T-helper 1 cell treated with Interleukin-12 subunit alpha and Interleukin-12 subunit beta and Interleukin-4 antibody, amounts not matched to agents 30 ng/mL and 1 ng/mL, for 36 hours (primary cell): ENCODE data around the gene PGM2. TPM values are rescaled to one million over a fixed set of nuclear protein-coding genes. Genes with fewer than 3 reads are reported as not detected.

Experiments used
- intact Hi-C: fragments of 100-400 bp; cut with micrococcal nuclease; formaldehyde crosslinking; loops from one replicate; pipeline ENCODE4 v1.15.1; 2024
- total RNA-seq: library from RNA; stranded (reverse); gene quantifications from 2 replicates; pipeline ENCODE4 v1.2.3, GENCODE V29; 2022

Gene PGM2
- total RNA-seq, 1 donor from 2014 or later, result 39.8 TPM

GRCh38 chr4:37858872-37859271 lies 32.4 kb downstream of the PGM2 start:
- intact Hi-C loops, result no loop called here

GRCh38 chr4:37860266-37860665 lies 33.8 kb downstream of the PGM2 start:
- intact Hi-C loops, result no loop called here

DNA sequence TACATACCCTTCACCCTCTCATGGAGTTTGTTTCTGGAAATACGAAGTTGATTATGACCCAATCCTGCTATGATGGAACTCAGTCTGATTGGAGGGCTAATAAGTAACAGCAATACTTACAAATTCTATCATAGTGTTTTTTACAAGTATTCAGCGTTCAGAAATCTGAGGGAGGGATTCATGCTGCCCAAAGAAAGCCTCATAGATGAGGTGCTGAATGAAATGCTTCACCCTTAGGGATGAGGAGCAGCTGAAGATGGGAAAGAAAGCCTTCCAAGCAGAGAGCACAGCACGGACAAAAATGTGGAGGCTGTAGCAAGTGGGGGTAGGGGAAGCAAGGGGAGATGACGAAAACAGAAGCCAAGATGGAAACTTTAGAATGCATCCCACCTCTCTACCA lies 36.5 kb downstream of the PGM2 start:
- intact Hi-C loops, result no loop called here

DNA sequence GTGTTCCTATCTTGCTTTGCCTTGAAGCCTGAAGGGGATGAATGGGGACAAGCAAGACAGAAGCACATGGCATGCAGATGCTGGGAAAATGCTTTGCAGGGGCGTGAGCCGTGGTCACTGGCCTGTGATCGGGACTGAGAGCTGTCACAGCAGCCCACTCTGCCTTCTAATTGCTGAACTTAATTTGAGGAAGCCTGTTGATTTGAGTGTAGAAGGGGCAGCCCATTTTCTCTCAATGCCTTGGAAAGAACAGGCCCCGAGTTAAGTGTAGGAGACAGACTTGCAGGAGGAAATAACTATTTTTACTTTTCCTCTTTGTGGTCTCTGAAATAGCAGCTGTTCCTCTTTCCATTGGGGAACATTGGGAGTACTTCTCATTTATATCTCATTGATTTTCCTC lies 38.3 kb downstream of the PGM2 start:
- intact Hi-C loops, result no loop called here

DNA sequence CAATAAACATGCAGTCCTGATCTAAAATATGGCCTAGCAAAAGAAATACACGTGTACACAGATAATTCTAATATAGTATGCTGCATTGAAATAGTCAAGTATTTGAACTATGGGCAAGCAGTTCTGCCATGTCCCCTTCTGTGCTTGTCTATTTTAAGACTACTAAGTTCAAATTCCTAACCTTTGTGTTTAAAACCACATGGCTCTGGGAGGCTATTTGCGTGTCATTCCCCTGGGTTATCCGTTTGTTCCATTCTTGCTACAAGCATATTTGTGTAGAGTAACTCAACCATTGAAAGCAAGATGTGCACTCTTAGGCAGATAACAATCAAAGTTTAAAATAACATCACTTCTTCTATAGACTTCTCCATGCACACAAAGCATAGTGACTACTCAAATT lies 39.0 kb downstream of the PGM2 start:
- intact Hi-C loops, result no loop called here

GRCh38 chr4:37867102-37867501 lies 40.6 kb downstream of the PGM2 start:
- intact Hi-C loops, result no loop called here

- intact Hi-C loops, result no loop called here
Observed at GRCh38 chr4:37868238-37868637, 41.8 kb downstream of the PGM2 start.

GRCh38 chr4:37872310-37872988 lies 46.0 kb downstream of the PGM2 start:
- intact Hi-C loops, result loop anchor here (1.0 to 2.0 kb wide), 2 partner anchors 20 to 46 kb away; partner anchors contain the start of gene PGM2

DNA sequence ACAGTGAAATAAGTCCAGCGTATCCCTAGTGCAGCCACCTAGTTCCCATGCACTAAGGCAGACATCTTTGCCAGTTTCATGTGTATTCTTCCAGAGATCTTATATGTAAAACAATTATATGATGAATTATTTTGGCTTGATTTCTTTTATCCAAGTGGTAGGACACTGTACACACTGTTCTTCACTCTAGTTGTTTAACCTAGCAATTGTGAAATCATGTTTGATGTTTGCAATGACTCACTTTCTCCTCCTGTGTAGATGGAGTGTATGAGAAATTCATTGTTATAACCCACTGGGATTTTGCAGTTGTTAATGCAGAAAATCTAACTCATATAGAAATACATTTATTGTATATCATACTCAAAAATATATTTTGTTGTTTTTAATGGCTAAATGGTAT lies 46.9 kb downstream of the PGM2 start:
- intact Hi-C loops, result loop anchor here (2.0 kb wide), 1 partner anchor 47 kb away; the partner anchor contains the start of gene PGM2

- intact Hi-C loops, result no loop called here
Observed at GRCh38 chr4:37876156-37876555, 49.7 kb downstream of the PGM2 start.

- intact Hi-C loops, result no loop called here
Observed at GRCh38 chr4:37879365-37879764, 52.9 kb downstream of the PGM2 start.

DNA sequence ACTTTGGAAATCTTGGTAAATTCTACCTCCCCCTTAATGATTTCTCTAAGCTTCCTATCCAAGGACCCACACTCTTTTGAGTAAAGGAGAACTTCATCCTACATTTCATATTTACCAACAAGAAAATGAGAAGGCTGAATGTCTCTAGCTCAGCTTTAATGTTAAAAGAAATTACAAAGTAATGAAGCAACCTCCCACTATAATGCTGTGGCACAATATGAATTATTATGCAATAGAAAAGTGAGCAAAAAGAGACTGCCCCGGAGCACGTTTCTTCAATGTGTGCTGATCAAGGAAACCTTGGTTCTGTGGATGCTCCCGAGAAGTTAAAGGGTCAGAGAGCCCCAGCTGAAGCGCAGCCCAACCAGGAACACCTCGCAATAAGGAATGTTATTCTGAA lies 55.3 kb downstream of the PGM2 start:
- intact Hi-C loops, result no loop called here

DNA sequence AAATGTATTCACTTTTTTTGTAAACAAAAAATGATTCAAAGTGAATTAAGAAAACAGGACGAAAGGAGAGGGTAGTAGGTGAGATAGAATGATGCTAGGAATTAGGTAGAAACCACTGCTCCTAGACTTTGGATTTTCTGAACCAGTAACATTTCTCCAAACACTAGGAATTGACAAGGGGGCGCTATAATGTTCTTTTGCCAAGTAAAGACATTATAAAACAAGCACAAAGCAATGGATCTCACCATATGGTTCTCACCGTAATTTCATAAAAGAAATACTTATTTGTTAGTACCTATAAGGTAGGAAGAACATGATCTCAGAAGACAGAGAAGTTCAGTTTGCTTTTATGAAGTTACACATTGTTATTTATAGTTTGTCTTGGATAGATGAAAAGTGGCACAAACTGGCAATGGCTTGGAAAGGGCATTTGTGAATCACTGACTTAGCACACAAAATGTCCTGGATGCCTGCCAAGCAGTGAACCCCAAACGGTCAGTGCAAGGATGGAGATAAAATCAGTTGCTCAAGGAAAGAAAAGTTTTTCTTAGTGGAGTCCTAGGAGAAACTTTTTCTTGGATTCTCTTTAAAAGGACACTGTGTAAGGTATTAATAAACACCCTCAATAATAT lies 56.3 kb downstream of the PGM2 start:
- intact Hi-C loops, result no loop called here

DNA sequence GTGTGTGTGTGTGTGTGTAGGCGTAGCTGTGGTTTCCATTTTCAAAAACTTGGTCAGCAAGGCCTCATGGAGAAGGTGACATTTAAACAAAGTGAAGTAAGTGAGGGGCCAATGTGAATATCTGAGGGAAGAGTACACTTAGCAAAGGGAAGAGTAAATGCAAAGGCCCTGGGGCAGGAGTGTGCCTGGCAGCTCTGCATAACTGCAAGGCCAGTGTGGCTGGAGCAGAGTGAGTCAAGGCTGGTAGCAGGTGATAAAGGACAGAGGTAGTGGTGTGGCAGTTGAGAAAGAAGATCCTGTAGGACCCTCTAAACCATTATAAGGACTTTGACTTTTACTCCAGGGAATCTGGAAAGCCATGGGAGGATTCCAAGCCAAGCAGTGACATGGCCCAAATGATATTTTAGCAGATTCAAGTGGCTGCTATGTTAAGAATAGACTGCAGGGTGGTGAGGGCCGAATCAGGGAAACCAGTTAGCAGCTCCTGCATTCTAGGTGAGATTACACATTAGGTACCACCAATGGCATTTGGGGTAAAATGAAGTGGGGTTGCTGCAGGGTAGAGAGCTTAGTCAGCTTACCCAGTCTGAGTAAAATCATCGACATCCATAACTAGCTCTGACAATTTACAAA lies 58.5 kb downstream of the PGM2 start:
- intact Hi-C loops, result no loop called here

DNA sequence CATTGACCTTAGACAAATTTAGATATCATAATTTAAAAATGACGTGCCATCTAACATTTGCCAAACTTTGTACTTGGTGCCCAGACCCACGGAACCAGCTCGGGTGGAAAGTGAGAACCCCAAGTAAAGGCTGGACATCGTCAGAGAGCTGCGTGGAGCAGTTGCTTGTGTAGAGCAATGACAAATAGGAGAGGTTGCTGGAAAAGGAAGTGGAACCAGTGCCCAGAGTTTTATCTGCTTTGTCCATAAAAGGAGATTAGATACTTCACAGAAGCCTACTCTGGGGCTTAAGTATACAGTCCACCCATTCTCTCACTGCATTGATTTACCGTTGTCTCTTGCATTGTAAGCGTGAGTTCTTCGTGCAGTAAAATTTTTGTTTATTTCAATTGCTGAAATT lies 59.0 kb downstream of the PGM2 start:
- intact Hi-C loops, result no loop called here

GRCh38 chr4:37889849-37890800 lies 63.6 kb downstream of the PGM2 start:
- intact Hi-C loops, result loop anchor here (2.0 to 10.0 kb wide), 8 partner anchors 65 to 1807 kb away; partner anchors contain the start of genes UBE2K, UGDH and WDR19

DNA sequence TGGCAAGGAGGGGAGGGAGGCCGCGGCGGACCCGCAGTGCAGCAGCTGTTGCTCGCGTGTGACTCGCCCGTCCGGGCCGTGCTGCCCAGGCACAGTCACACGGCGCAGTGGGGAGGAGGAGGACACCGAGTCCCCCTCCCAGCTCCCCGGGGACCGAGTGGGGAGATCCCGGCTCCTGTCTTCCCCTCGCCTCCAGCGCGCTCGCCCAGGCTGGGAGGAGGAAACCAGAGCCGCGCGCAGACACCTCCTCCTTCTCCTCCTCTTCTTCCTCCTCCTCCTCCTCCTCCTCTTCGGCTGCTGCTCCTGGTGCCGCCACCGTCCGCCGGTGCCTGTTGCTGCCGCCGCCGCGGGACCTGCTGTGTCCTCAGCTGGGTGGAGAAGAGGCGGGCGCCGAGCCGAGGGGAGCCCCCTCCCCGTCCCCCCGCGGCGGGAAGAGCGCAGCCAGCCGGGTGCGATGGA lies 64.3 kb downstream of the PGM2 start, which contains the start of gene TBC1D1:
TBC1D1 (plus strand) TSS at position 284 of the 459 bp plus-strand sequence. CDS start 11,012 bp downstream, outside the sequence.
- intact Hi-C loops, result loop anchor here (1.0 to 10.0 kb wide), 16 partner anchors 38 to 1806 kb away; partner anchors contain the start of genes PGM2, RELL1, TLR1 and UBE2K

DNA sequence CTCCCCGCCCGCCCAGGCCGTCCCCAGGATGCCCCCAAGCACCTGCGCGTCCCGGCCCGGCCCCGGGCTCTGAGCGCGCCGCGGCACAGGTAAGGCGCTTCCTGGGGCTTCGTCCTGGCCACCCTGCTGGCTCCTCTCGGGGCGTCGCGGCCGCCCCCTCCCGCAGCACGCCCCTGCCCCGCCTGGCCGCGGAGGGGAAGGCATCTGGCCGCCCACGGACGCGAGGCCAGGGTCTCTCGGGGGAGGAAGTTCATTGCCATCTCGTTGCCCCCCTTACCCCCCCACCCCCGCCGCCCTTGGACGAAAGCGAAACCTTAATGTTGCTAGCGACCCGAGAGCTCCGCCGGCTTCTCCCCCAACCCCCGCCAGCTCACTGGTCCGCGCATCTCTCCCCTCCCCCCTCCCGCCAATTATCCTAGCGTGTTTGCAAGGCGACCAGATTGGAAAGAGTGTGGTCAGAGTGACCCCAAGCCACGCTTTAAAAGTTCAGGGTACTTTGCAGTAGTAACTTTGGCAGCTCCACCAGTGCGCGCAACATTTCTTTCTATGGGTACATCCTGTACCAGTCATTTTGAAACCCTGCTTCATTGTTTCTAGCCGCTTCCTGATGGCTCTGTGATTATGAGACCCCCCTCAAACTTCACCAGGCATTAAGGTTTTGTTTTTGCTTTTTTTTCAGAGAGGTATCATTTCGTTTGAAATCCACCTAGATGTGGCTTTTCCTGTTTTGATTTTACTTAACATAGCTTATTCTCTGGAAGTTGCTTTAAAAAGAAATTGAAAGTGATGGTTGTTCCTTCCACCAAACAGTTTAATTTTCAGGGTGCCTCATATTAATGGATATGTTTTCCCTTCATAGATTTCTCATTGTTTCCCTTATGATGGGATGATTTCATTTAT lies 65.0 kb downstream of the PGM2 start:
- intact Hi-C loops, result loop anchor here (1.0 to 10.0 kb wide), 17 partner anchors 19 to 1806 kb away; partner anchors contain the start of genes PGM2, RELL1, TLR1 and UBE2K

DNA sequence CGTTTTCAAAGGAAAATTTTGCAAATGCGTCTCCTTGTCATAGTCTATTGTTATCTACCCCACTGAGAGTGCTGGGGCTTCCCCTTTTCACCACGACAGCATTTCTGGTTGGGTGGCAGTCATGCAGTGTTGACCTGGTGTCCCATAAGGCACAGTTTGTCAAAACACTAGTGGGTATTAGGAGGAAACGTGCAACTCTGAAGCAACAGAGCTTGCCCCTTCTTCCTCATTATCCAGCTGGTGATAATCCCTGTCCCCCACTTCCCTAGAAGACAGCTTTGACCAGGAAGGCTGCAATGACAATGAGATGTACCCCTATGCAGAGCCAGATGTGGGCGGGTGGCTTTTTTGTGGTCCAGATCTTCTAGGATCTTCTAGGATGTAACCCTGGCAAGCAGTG lies 66.2 kb downstream of the PGM2 start:
- intact Hi-C loops, result loop anchor here (1.0 to 10.0 kb wide), 8 partner anchors 20 to 1805 kb away; partner anchors contain the start of genes UBE2K, UGDH and WDR19

GRCh38 chr4:37893164-37893563 lies 66.7 kb downstream of the PGM2 start:
- intact Hi-C loops, result loop anchor here (5.0 to 10.0 kb wide), 7 partner anchors 291 to 1804 kb away; partner anchors contain the start of genes UBE2K, UGDH and WDR19
